IMR-90 (cell line): ENCODE results near the gene IDH3G. TPM values are rescaled to one million over a fixed set of nuclear protein-coding genes. Genes with fewer than 3 reads are reported as not detected.

Source experiments
- ATAC-seq: fragments of 200-7000 bp; cut with Tn5 transposase; 2 replicates; pipeline ENCODE4 v1.9.1; 2020; ENCODE audit warnings: low read depth, mild to moderate bottlenecking, moderate library complexity
- BruUV-seq: library from RNA; stranded (reverse); fragments of 400-500 nt; replicated peaks from 2 replicates; lab custom pipeline; 2021; lab: Mats Ljungman, UMichigan
- CTCF ChIA-PET: fragments of 300-600 bp; formaldehyde crosslinking; extraction: SDS; loops from one replicate; lab custom pipeline; 2021; ENCODE audit warnings: antibody characterized with exemption; lab: Yijun Ruan, JAX
- POLR2A ChIA-PET: fragments of 300-600 bp; sonication (Branson Sonifier 250); formaldehyde crosslinking; loops from one replicate; lab custom pipeline; 2022; ENCODE audit warnings: antibody characterized with exemption; ENCODE audit not compliant: unreplicated experiment; lab: Charles Lee
- DNase-seq: peaks from one replicate; pipeline ENCODE4 v3.0.0; 2013
- H2AFZ ChIP-seq: replicated peaks from 2 replicates; pipeline ENCODE3; 2013; ENCODE audit warnings: low read length, mild to moderate bottlenecking; ENCODE audit not compliant: poor library complexity
- H2AK5ac ChIP-seq: 2 replicates; pipeline ENCODE4 v1.6.1; 2013; ENCODE audit warnings: low read depth, low read length, inconsistent platforms
- H2AK9ac ChIP-seq: replicated peaks from 2 replicates; pipeline ENCODE3; 2013; ENCODE audit warnings: mild to moderate bottlenecking, low read depth, low read length, moderate library complexity; ENCODE audit not compliant: poor library complexity
- H2BK120ac ChIP-seq: 2 replicates; pipeline ENCODE4 v1.6.1; 2013; ENCODE audit warnings: low read depth, low read length, inconsistent platforms
- H2BK15ac ChIP-seq: 3 replicates; pipeline ENCODE4 v1.6.1; 2013; ENCODE audit warnings: low read depth, low read length, inconsistent platforms
- H2BK20ac ChIP-seq: 2 replicates; pipeline ENCODE4 v1.6.1; 2013; ENCODE audit warnings: low read depth, mild to moderate bottlenecking, inconsistent platforms, low read length, moderate library complexity
- H2BK5ac ChIP-seq: 2 replicates; pipeline ENCODE4 v1.6.1; 2013; ENCODE audit warnings: mild to moderate bottlenecking, low read depth, low read length, inconsistent platforms; ENCODE audit not compliant: poor library complexity, severe bottlenecking
- H3K14ac ChIP-seq: replicated peaks from 2 replicates; pipeline ENCODE4 v1.6.1; 2013; ENCODE audit warnings: low read depth, low read length, inconsistent platforms
- H3K18ac ChIP-seq: 2 replicates; pipeline ENCODE4 v1.6.1; 2013; ENCODE audit warnings: low read depth, low read length, control low read depth
- H3K23ac ChIP-seq: 2 replicates; pipeline ENCODE4 v1.6.1; 2013; ENCODE audit warnings: low read depth, low read length, inconsistent platforms
- H3K27ac ChIP-seq: 2 replicates; pipeline ENCODE4 v1.5.1; 2013; ENCODE audit warnings: mild to moderate bottlenecking, control low read depth, low read length; ENCODE audit not compliant: insufficient read depth
- H3K27me3 ChIP-seq: 2 replicates; pipeline ENCODE4 v1.6.1; 2013; ENCODE audit warnings: low read length; ENCODE audit not compliant: control insufficient read depth, insufficient read depth
- H3K36me3 ChIP-seq: 2 replicates; pipeline ENCODE4 v1.6.1; 2013; ENCODE audit warnings: low read length, mixed read lengths; ENCODE audit not compliant: control insufficient read depth, insufficient read depth
- H3K4ac ChIP-seq: 2 replicates; pipeline ENCODE4 v1.6.1; 2013; ENCODE audit warnings: low read depth, low read length, inconsistent platforms
- H3K4me1 ChIP-seq: 2 replicates; pipeline ENCODE4 v1.6.1; 2013; ENCODE audit warnings: low read length, mixed read lengths; ENCODE audit not compliant: control insufficient read depth, insufficient read depth
- H3K4me2 ChIP-seq: 2 replicates; pipeline ENCODE4 v1.6.1; 2013; ENCODE audit warnings: low read depth, mild to moderate bottlenecking, control low read depth, low read length, moderate library complexity
- H3K4me3 ChIP-seq: 2 replicates; pipeline ENCODE4 v1.5.1; 2013; ENCODE audit warnings: low read depth, mild to moderate bottlenecking, control low read depth, low read length, moderate library complexity; ENCODE audit not compliant: insufficient read depth
- H3K56ac ChIP-seq: 2 replicates; pipeline ENCODE4 v1.6.1; 2013; ENCODE audit warnings: low read length, inconsistent platforms; ENCODE audit not compliant: insufficient read depth; ENCODE audit errors: extremely low read depth
- H3K79me1 ChIP-seq, 2 experiments: 2 replicates each; pipeline ENCODE4 v1.6.1; 2013; ENCODE audit warnings: low read length in 2 of 2, inconsistent platforms in 1 of 2, low read depth in 1 of 2
- H3K9ac ChIP-seq: 2 replicates; pipeline ENCODE4 v1.6.1; 2013; ENCODE audit warnings: low read depth, low read length, control low read depth
- H3K9me1 ChIP-seq: 2 replicates; pipeline ENCODE4 v1.6.1; 2013; ENCODE audit warnings: low read length, inconsistent platforms; ENCODE audit not compliant: insufficient read depth
- H3K9me3 ChIP-seq: 2 replicates; pipeline ENCODE4 v1.6.1; 2013; ENCODE audit warnings: low read length; ENCODE audit not compliant: control insufficient read depth, insufficient read depth
- H4K20me1 ChIP-seq: 2 replicates; pipeline ENCODE4 v1.6.1; 2013; ENCODE audit warnings: low read length, inconsistent platforms; ENCODE audit not compliant: insufficient read depth
- H4K5ac ChIP-seq: 2 replicates; pipeline ENCODE4 v1.6.1; 2013; ENCODE audit warnings: mild to moderate bottlenecking, low read depth, low read length, control low read depth
- H4K8ac ChIP-seq, 2 experiments: 2 replicates each; pipeline ENCODE4 v1.6.1; 2013; ENCODE audit warnings: low read depth in 2 of 2, low read length in 2 of 2, control low read depth in 1 of 2, inconsistent platforms in 1 of 2
- H4K91ac ChIP-seq: 2 replicates; pipeline ENCODE4 v1.6.1; 2013; ENCODE audit warnings: low read depth, low read length, inconsistent platforms; ENCODE audit not compliant: insufficient read depth
- BHLHE40 ChIP-seq: fragments of 150-350 bp; IDR thresholded peaks from 2 replicates; pipeline ENCODE4 v1.6.1; 2016; ENCODE audit warnings: mild to moderate bottlenecking, low read depth, low read length
- CEBPB ChIP-seq: IDR thresholded peaks from 2 replicates; pipeline ENCODE4 v1.6.1; 2012; ENCODE audit warnings: low read depth, low read length, improper control_type of control experiment
- CHD1 ChIP-seq: IDR thresholded peaks from 2 replicates; pipeline ENCODE4 v1.6.1; 2012; ENCODE audit warnings: low read depth, low read length, improper control_type of control experiment
- RAD21 ChIP-seq: IDR thresholded peaks from 2 replicates; pipeline ENCODE4 v1.6.1; 2012; ENCODE audit warnings: low read length, improper control_type of control experiment
- RCOR1 ChIP-seq: IDR thresholded peaks from 2 replicates; pipeline ENCODE4 v1.6.1; 2012; ENCODE audit warnings: mild to moderate bottlenecking, low read length, improper control_type of control experiment; ENCODE audit not compliant: insufficient replicate concordance
- RFX5 ChIP-seq: IDR thresholded peaks from 2 replicates; pipeline ENCODE4 v1.8.0; 2012; ENCODE audit warnings: low read depth, mild to moderate bottlenecking, low read length, moderate library complexity
- SMC3 ChIP-seq: fragments of 150-350 bp; IDR thresholded peaks from 2 replicates; pipeline ENCODE4 v1.6.1; 2016; ENCODE audit warnings: low read depth, mild to moderate bottlenecking, antibody characterized with exemption, low read length, moderate library complexity
- WGBS, 2 experiments: methylation state at CpG; one replicate each; pipeline versions ENCODE4 v1.1.5 to v1.1.7; 2013; ENCODE audit warnings: missing lambda C conversion rate in 2 of 2; ENCODE audit not compliant: insufficient read length in 1 of 2; ENCODE audit errors: extremely low coverage in 2 of 2; 5-methylcytosine and 5-hydroxymethylcytosine counted together
- dilution Hi-C: fragments of 300-500 bp; cut with HindIII; formaldehyde crosslinking; loops from one replicate; pipeline ENCODE4 v1.14.3; 2018; ENCODE audit warnings: low sequenced_read_pairs; ENCODE audit not compliant: unreplicated experiment
- in situ Hi-C: fragments of 300-500 bp; cut with MboI; formaldehyde crosslinking; loops from 3 replicates; pipeline ENCODE4 v1.14.3; 2019; ENCODE audit warnings: low sequenced_read_pairs, inconsistent platforms, mixed read lengths
- intact Hi-C: fragments of 100-400 bp; cut with micrococcal nuclease; formaldehyde crosslinking; loops from 2 replicates; pipeline ENCODE4 v1.10.0; 2022
- polyA plus RNA-seq, 3 experiments: library from polyadenylated mRNA; depleted of rRNA; stranded (reverse); fragments of >200 nt; gene quantifications; 2 replicates each; pipeline ENCODE4 v1.2.3, GENCODE V29; 2012; ENCODE audit warnings: low replicate concordance in 1 of 3
- total RNA-seq: library from RNA; depleted of rRNA; stranded (reverse); fragments of >200 nt; gene quantifications from 2 replicates; pipeline ENCODE4 v1.2.3, GENCODE V29; 2012
- TF ChIP-seq, protein P1 (sequence below): conservative IDR thresholded peaks from 2 replicates; pipeline ENCODE4 v1.5.1; 2012; ENCODE audit warnings: mild to moderate bottlenecking, low read depth, low read length, improper control_type of control experiment
- TF ChIP-seq, protein P2 (sequence below): fragments of 150-350 bp; IDR thresholded peaks from 2 replicates; pipeline ENCODE4 v1.6.1; 2016; ENCODE audit warnings: low read depth, mild to moderate bottlenecking, low read length, moderate library complexity, borderline replicate concordance

IDH3G gene
- total and polyA plus RNA-seq, 2 of the 4 experiments (the other 2 are of a cell fraction), result 79.4 to 85.7 TPM

DNA sequence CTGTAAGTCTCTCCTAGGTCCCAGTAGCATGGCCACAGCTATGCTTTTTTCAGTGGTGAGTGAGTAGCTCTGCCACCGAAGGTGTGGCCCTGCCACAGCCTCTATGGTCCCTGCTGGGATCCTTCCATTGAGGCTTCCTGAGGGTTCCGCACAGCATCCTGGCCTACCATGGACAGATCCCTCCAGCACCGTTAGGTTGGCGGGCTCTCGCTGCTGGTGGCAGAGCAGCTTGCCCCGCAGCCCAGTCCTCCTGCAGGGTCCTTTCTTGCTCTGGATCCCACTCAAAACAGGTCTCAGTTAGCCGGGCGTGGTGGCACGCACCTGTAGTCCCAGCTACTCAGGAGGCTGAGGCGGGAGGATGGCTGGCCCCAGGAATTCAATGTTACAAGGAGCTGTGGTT, 38.6 kb upstream of the IDH3G start:
- no TSS peak for BruUV-seq
- no peaks in the 10 kb centered on the region for H3K4me1 ChIP-seq
- intact Hi-C loops, result no loop called here

More for the DNA sequence above, 38.6 kb upstream of the IDH3G start:
- H3K18ac ChIP-seq, result no peak overlapping the region
- H3K9ac ChIP-seq, result no peak overlapping the region
- H4K8ac ChIP-seq, result no peak overlapping the region
- no peak overlapping the region for H3K14ac ChIP-seq
- H4K5ac ChIP-seq, result no peak overlapping the region
- in situ Hi-C loops (no loop called here), dilution Hi-C loops (no loop called here)
- H3K4me3 ChIP-seq, result no peak overlapping the region
- TF ChIP-seq, protein P1, sequence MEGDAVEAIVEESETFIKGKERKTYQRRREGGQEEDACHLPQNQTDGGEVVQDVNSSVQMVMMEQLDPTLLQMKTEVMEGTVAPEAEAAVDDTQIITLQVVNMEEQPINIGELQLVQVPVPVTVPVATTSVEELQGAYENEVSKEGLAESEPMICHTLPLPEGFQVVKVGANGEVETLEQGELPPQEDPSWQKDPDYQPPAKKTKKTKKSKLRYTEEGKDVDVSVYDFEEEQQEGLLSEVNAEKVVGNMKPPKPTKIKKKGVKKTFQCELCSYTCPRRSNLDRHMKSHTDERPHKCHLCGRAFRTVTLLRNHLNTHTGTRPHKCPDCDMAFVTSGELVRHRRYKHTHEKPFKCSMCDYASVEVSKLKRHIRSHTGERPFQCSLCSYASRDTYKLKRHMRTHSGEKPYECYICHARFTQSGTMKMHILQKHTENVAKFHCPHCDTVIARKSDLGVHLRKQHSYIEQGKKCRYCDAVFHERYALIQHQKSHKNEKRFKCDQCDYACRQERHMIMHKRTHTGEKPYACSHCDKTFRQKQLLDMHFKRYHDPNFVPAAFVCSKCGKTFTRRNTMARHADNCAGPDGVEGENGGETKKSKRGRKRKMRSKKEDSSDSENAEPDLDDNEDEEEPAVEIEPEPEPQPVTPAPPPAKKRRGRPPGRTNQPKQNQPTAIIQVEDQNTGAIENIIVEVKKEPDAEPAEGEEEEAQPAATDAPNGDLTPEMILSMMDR, result no peak
- TF ChIP-seq CHD1 (no peak), RCOR1 (no peak), CEBPB (no peak), SMC3 (no peak), BHLHE40 (no peak), RFX5 (no peak), RAD21 (no peak)
- TF ChIP-seq, protein P2, sequence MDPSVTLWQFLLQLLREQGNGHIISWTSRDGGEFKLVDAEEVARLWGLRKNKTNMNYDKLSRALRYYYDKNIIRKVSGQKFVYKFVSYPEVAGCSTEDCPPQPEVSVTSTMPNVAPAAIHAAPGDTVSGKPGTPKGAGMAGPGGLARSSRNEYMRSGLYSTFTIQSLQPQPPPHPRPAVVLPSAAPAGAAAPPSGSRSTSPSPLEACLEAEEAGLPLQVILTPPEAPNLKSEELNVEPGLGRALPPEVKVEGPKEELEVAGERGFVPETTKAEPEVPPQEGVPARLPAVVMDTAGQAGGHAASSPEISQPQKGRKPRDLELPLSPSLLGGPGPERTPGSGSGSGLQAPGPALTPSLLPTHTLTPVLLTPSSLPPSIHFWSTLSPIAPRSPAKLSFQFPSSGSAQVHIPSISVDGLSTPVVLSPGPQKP, result no peak
- no peak overlapping the region for H2AK9ac ChIP-seq
- no peak overlapping the region for H3K56ac ChIP-seq
- H2BK15ac ChIP-seq, result no peak overlapping the region
- H3K27me3 ChIP-seq, result peaks cover 45% of the 10 kb centered on the region
- WGBS, 2 experiments, result 79% methylated on average over 4 of the region's 10 CpGs; no CpG with 5 or more reads in 1 of the 2 experiments
- H2BK5ac ChIP-seq, result no peak overlapping the region
- POLR2A ChIA-PET, result no interaction called here
- peaks cover 19% of the 10 kb centered on the region; the same call in 1 of the 2 replicates for H3K9me3 ChIP-seq
- CTCF ChIA-PET, result no interaction called here
- H4K91ac ChIP-seq, result no peak overlapping the region
- no peaks in the 10 kb centered on the region; the same call in 1 of the 2 replicates for H4K20me1 ChIP-seq
- no peak overlapping the region for H2AFZ ChIP-seq
- H3K79me1 ChIP-seq, result no peaks in the 10 kb centered on the region
- no peak overlapping the region for H3K4ac ChIP-seq
- no peak overlapping the region for H2BK120ac ChIP-seq
- no peak overlapping the region for H2AK5ac ChIP-seq
- H3K9me1 ChIP-seq, result no peaks in the 10 kb centered on the region
- H2BK20ac ChIP-seq, result no peak overlapping the region
- no peak overlapping the region for H3K4me2 ChIP-seq
- H3K27ac ChIP-seq, result no peak overlapping the region
- no peaks in the 10 kb centered on the region for H3K36me3 ChIP-seq
- DNase-seq, result no peak
- ATAC-seq, result no peak
- H3K23ac ChIP-seq, result no peak overlapping the region
